Astrocyte of the cerebellum (primary cell): ENCODE measurements around the gene STPG4.

Experiments used
- DNase-seq: peaks from one replicate; pipeline ENCODE4 v3.0.0-alpha.2; 2011; ENCODE audit warnings: low read depth
- H3K4me3 ChIP-seq: 2 replicates; pipeline ENCODE4 v1.5.1; 2011; ENCODE audit warnings: mild to moderate bottlenecking, low read depth, low read length, moderate library complexity
- in situ Hi-C: cut with HindIII; loops from 2 replicates; pipeline ENCODE4 v1.10.0; 2017; ENCODE audit warnings: low sequenced_read_pairs
- TF ChIP-seq, protein P1 (sequence below): IDR thresholded peaks from 2 replicates; pipeline ENCODE4 v1.5.1; 2012; ENCODE audit warnings: low read length, low read depth, moderate library complexity, mild to moderate bottlenecking; ENCODE audit errors: missing control alignments

Gene STPG4

GRCh38 chr2:47177043-47177565 lies 22.0 kb upstream of the STPG4 start:
- no peak for DNase-seq
- peak overlapping the region; percentile 97 for H3K4me3 ChIP-seq
- in situ Hi-C loops = no loop called here
- TF ChIP-seq, protein P1, sequence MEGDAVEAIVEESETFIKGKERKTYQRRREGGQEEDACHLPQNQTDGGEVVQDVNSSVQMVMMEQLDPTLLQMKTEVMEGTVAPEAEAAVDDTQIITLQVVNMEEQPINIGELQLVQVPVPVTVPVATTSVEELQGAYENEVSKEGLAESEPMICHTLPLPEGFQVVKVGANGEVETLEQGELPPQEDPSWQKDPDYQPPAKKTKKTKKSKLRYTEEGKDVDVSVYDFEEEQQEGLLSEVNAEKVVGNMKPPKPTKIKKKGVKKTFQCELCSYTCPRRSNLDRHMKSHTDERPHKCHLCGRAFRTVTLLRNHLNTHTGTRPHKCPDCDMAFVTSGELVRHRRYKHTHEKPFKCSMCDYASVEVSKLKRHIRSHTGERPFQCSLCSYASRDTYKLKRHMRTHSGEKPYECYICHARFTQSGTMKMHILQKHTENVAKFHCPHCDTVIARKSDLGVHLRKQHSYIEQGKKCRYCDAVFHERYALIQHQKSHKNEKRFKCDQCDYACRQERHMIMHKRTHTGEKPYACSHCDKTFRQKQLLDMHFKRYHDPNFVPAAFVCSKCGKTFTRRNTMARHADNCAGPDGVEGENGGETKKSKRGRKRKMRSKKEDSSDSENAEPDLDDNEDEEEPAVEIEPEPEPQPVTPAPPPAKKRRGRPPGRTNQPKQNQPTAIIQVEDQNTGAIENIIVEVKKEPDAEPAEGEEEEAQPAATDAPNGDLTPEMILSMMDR = no peak

- DNase-seq = peak; percentile 56
- TF ChIP-seq, protein P1 = no peak
- in situ Hi-C loops = loop anchor here (25.0 kb wide), 1 partner anchor 163 kb away; no protein-coding TSS in a partner anchor
- peak overlapping the region; percentile 97 for H3K4me3 ChIP-seq
These were observed 19.7 kb upstream of the STPG4 start for GRCh38 chr2:47174733-47175361.

GRCh38 chr2:47173986-47174732 lies 19.1 kb upstream of the STPG4 start:
- H3K4me3 ChIP-seq = peak overlapping the region; percentile 97
- TF ChIP-seq, protein P1 = no peak
- in situ Hi-C loops = loop anchor here (25.0 kb wide), 1 partner anchor 162 kb away; no protein-coding TSS in a partner anchor
- no peak for DNase-seq

DNA sequence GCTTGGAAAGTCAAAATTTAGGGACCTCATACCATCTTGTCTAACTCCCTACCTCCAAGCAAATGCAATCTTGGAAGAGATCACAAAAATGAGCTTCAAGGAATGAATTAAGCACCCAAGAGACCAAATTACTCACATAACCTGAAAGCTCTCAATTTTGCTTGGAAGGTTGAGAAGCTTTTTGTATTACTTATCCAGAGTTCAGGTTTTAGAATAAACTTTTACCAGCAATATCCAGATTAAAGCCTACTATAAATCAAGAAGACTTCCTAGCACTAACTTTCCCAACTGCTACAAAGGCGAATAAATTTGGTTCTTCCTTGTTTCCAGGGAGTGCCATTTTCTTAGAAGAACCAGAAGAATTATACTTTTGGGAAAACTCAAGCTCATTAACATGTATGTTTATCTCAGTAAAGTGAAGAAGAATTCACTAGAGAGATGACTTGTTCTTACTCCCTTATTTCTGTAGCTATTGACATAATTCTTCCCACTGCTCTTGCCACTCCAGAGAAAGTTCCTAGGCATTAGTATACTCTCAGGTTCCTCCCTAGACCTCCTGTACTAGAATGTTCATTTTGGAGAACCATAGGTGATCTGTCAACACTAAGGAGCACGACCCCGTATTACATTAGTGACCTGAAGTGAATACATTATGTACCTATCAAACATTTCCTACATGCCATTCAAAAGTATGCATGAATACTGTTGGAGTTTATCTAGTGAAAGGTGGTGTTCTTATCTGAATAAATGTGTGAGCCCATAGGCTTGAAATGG lies 18.0 kb upstream of the STPG4 start:
- TF ChIP-seq, protein P1 = no peak
- H3K4me3 ChIP-seq = peak overlapping the region; percentile 97
- no peak for DNase-seq
- in situ Hi-C loops = loop anchor here (25.0 kb wide), 1 partner anchor 161 kb away; no protein-coding TSS in a partner anchor

DNA sequence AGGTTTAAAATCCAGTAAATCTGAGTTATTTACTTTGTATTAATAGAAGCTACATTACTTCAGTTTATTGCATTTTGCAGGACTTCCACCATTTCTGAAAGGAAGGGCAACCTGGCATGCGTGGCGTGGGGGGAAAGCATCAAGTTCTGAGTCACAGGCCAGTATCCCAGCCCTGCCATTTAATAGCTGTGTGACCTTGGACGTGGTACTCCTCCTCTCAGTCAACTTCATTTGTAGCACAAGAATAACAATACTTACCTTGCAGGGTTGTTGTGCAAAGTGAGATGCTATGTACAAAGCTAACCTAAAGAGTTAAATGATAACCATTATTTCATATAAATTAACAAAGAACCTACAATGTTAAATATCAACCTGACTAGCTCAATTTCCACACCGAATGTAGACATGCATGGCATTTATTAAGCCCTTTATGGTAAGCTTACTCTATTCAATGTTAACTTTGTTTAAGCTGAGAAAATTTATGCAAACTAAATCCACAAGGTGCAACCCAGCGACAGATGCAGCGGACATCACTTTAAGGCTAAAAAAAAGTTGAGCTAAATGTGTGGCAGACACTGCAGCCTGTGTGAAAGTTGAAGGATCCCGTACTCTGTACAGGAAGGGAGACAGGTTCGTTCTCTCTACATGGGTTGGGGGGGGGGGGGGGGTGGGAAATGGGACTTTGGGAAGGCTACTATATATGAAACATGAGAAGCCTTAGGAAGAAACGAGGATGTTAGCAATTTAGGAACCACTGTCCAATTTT lies 17.2 kb upstream of the STPG4 start:
- TF ChIP-seq, protein P1 = no peak

More for the DNA sequence above, 17.2 kb upstream of the STPG4 start:
- peak overlapping the region; percentile 97 for H3K4me3 ChIP-seq
- in situ Hi-C loops = loop anchor here (25.0 kb wide), 1 partner anchor 160 kb away; no protein-coding TSS in a partner anchor
- DNase-seq = no peak
